ENCODE results near the gene CACNA1F.

Gene CACNA1F

DNA sequence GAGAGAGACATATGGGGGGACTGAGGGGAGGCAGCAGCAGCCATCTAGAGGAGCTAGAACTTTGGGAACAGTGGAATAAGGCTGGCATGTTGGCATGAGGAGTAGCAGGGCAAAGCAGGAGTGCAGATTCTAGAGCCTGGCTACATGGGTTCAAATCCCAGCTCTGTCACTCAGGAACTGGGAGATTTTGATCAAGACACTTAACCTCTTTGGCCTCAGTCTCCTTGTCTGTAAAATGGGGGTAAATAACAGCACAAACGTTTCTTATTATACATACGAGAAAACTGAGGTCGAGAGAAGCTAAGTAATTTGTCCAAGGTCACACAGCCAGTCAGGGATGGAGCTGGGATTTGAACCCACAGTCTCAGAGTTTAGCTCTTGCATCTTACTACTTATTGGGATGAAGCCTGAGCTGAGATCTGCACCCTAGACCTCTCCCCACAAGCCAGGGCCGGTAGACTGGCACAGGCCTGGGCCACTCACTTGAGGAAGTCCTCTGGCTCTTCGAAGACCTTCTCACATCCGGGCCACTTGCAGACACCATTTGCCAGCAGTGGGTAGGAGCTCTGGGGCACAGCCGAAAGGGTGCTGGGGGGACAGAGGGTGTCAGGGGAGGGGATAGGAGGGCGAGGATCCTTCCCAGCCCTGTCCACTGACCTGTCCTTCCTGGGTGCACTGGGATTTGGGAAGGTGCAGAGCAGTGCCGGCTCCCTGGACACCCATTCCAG is 23.3 kb upstream of the CACNA1F start:
- H3K4me1 ChIP-seq (ENCODE audit: control insufficient read depth, low read depth, low read length): no peaks in the 10 kb centered on the region

DNA sequence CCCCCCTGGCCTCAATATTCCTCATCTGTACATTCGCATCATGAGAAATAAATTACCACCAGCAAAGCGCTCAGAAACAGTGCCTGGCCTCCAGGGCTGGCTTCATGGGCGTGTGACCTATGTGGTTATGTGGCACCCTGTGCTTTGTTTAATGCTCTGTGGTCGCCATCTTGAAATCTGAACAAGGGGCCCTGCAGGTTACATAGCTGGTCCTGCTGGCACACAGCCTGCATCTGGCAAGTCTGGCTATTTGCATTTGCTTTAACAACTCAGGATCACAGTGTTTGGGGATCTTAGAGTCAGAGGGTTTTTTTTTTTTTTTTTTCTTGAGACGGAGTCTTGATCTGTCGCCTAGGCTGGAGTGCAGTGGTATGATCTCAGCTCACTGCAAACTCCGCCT is 21.5 kb upstream of the CACNA1F start:
- Histone ChIP-seq H3K9me3 (ENCODE audit: control insufficient read depth, low read depth, low read length) (peaks cover 5% of the 10 kb centered on the region), H3K9ac (ENCODE audit: low read length) (no peak overlapping the region), H3K36me3 (ENCODE audit: control insufficient read depth, low read depth, low read length) (no peaks in the 10 kb centered on the region), H3K4me3 (ENCODE audit: low read length) (no peak overlapping the region), H3K4me1 (ENCODE audit: control insufficient read depth, low read depth, low read length) (no peaks in the 10 kb centered on the region), H3K27ac (ENCODE audit: low read length) (no peak overlapping the region), H3K27me3 (ENCODE audit: control insufficient read depth, insufficient read depth, low read length) (no peaks in the 10 kb centered on the region)

More for the DNA sequence above, 23.3 kb upstream of the CACNA1F start:
- H3K9ac ChIP-seq (ENCODE audit: low read length): no peak overlapping the region
- no peaks in the 10 kb centered on the region for H3K27me3 ChIP-seq (ENCODE audit: control insufficient read depth, insufficient read depth, low read length)
- no peak overlapping the region for H3K4me3 ChIP-seq (ENCODE audit: low read length)
- H3K36me3 ChIP-seq (ENCODE audit: control insufficient read depth, low read depth, low read length): no peaks in the 10 kb centered on the region
- H3K9me3 ChIP-seq (ENCODE audit: control insufficient read depth, low read depth, low read length): peaks cover 9% of the 10 kb centered on the region
- H3K27ac ChIP-seq (ENCODE audit: low read length): no peak overlapping the region

DNA sequence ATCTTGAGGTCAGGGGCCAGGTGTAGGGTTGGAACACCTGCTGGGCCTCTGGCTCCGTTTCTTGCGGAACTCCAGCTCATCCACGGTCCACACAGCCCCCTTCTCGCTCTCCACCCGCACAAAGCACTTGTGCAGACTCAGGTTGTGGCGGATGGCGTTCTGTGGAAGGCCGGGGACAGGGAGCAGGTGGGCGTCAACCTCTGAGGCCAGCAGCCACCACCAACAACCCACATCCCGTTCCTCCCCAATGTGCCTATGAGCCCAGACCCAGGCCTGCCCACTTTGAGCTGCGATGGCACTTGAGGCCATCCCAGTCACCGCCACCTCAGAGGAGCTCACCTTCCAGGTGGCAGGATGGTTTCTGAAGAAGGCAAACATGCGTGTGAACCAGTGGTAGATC is 18.2 kb upstream of the CACNA1F start:
- Histone ChIP-seq H3K4me3 (ENCODE audit: low read length) (no peak overlapping the region), H3K9ac (ENCODE audit: low read length) (no peak overlapping the region), H3K9me3 (ENCODE audit: control insufficient read depth, low read depth, low read length) (peaks cover 5% of the 10 kb centered on the region), H3K4me1 (ENCODE audit: control insufficient read depth, low read depth, low read length) (no peaks in the 10 kb centered on the region), H3K36me3 (ENCODE audit: control insufficient read depth, low read depth, low read length) (no peaks in the 10 kb centered on the region), H3K27me3 (ENCODE audit: control insufficient read depth, insufficient read depth, low read length) (no peaks in the 10 kb centered on the region), H3K27ac (ENCODE audit: low read length) (no peak overlapping the region)

DNA sequence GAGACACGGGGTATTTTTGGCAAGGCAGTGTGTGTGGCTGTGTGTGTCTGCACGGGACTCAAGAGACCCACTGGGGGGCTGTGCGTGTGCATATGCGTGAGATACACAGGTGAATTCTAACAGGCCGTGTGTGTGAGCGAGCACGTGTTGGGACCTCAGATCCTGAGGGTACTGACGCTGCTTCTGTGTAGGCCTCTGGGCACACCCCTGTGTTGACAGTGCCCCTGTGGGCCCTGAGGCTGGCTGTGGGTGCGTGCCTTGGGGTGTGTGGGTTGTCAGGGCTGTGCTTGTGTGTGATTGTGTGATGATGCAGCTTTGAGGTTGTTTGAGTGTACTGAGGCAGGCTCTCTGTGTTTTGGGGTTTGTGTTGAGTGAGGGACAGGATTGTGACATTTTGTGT is 17.4 kb upstream of the CACNA1F start:
- H3K9me3 ChIP-seq (ENCODE audit: control insufficient read depth, low read depth, low read length): peaks cover 5% of the 10 kb centered on the region
- no peak overlapping the region for H3K27ac ChIP-seq (ENCODE audit: low read length)
- H3K36me3 ChIP-seq (ENCODE audit: control insufficient read depth, low read depth, low read length): no peaks in the 10 kb centered on the region
- H3K4me3 ChIP-seq (ENCODE audit: low read length): no peak overlapping the region
- no peak overlapping the region for H3K9ac ChIP-seq (ENCODE audit: low read length)
- H3K27me3 ChIP-seq (ENCODE audit: control insufficient read depth, insufficient read depth, low read length): no peaks in the 10 kb centered on the region
- no peaks in the 10 kb centered on the region for H3K4me1 ChIP-seq (ENCODE audit: control insufficient read depth, low read depth, low read length)

DNA sequence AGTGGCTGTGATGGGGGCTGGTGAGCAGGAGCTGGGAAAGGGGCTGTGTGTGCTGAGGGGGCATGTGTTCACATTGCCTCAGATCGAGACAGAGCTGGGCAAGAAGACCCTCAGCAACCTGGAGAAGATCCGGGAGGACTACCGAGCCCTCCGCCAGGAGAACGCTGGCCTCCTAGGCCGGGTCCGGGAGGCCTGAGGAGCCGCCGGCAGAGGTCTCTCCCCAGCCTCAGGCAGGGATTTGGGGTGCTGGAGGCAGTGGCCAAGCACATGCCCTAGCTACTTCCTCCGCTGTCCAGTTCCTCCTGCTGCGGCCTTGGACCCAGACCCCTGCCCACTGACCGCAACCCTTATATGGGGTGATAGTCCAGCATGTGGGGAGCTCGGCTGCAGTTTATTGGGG is 16.9 kb upstream of the CACNA1F start:
- H3K36me3 ChIP-seq (ENCODE audit: control insufficient read depth, low read depth, low read length): peaks cover under 1% of the 10 kb centered on the region
- no peak overlapping the region for H3K4me3 ChIP-seq (ENCODE audit: low read length)
- no peak overlapping the region for H3K9ac ChIP-seq (ENCODE audit: low read length)
- no peak overlapping the region for H3K27ac ChIP-seq (ENCODE audit: low read length)
- no peaks in the 10 kb centered on the region for H3K27me3 ChIP-seq (ENCODE audit: control insufficient read depth, insufficient read depth, low read length)
- H3K9me3 ChIP-seq (ENCODE audit: control insufficient read depth, low read depth, low read length): peaks cover 5% of the 10 kb centered on the region
- H3K4me1 ChIP-seq (ENCODE audit: control insufficient read depth, low read depth, low read length): no peaks in the 10 kb centered on the region

DNA sequence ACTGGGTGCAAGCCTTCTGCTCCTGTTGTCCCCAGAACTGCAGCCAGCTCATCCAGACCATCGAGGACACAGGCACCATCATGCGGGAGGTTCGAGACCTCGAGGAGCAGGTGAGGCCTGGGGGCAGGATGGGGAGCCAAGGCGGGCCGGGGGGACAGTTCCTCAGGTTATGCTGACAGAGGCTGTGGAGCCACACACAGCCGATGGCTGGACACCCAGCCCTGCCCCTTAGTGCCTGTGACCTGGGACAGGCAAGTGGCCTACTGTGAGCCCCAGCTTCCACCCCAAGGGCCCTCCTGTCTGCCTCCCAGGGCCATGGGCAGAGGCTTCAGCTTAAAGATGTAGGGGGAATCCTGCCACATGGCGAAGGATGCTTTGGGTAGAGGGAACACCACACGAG is 16.5 kb upstream of the CACNA1F start:
- H3K36me3 ChIP-seq (ENCODE audit: control insufficient read depth, low read depth, low read length): peaks cover 4% of the 10 kb centered on the region

DNA sequence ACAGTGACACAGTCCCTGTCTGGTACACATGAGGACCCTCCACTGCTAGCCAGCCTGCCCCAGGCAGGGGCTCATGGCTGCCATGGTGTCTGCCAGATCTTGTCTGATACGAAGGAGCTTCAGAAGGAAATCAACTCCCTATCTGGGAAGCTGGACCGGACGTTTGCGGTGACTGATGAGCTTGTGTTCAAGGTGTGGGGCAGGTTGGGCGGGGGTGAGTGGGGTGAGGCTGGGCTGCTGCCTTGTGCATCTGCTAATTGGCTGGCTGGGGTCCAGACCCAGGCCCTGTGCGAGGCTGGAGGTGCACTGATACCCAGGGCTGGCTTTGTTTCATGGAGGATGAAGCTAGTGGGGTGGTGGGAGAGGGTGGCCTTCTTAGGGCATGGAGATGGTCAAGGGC is 15.9 kb upstream of the CACNA1F start:
- Histone ChIP-seq H3K4me3 (ENCODE audit: low read length) (no peak overlapping the region), H3K27ac (ENCODE audit: low read length) (no peak overlapping the region), H3K9ac (ENCODE audit: low read length) (no peak overlapping the region), H3K9me3 (ENCODE audit: control insufficient read depth, low read depth, low read length) (peaks cover 5% of the 10 kb centered on the region), H3K36me3 (ENCODE audit: control insufficient read depth, low read depth, low read length) (peaks cover 4% of the 10 kb centered on the region), H3K27me3 (ENCODE audit: control insufficient read depth, insufficient read depth, low read length) (no peaks in the 10 kb centered on the region), H3K4me1 (ENCODE audit: control insufficient read depth, low read depth, low read length) (no peaks in the 10 kb centered on the region)

More for the DNA sequence above, 16.5 kb upstream of the CACNA1F start:
- Histone ChIP-seq H3K27ac (ENCODE audit: low read length) (no peak overlapping the region), H3K27me3 (ENCODE audit: control insufficient read depth, insufficient read depth, low read length) (no peaks in the 10 kb centered on the region), H3K4me3 (ENCODE audit: low read length) (no peak overlapping the region), H3K4me1 (ENCODE audit: control insufficient read depth, low read depth, low read length) (no peaks in the 10 kb centered on the region), H3K9me3 (ENCODE audit: control insufficient read depth, low read depth, low read length) (peaks cover 5% of the 10 kb centered on the region), H3K9ac (ENCODE audit: low read length) (no peak overlapping the region)

DNA sequence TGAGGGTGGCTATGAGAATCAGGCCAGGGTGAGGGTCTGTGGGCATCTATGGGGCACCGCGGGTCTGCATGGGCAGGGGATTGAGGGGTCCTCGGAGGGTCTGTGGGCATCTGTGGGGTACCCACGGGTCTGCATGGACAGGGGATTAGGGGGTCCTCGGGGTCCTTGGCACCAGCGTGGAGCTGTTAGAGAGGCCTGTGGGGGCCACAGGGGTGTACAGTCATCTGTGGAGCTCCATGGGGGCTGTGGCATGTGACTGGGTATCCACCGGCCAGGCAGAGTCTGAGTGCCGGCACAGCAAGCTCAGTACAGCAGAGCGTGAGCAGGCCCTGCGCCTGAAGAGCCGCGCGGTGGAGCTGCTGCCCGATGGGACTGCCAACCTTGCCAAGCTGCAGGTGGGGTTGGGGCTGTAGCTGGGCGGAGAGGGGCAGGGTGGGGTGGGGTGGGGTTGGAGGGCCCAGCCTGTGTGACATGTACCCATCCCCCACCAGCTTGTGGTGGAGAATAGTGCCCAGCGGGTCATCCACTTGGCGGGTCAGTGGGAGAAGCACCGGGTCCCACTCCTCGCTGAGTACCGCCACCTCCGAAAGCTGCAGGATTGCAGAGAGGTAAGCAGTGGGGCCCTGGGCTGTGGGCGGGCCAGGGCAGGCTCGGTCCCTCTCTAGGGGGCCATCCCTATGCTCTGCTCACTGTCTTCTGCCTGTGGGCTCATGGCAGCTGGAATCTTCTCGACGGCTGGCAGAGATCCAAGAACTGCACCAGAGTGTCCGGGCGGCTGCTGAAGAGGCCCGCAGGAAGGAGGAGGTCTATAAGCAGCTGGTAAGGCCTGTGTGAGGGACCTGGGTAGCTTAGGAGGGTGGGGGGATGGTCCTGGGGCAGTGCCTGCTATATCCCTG is 15.0 kb upstream of the CACNA1F start:
- Histone ChIP-seq H3K36me3 (ENCODE audit: control insufficient read depth, low read depth, low read length) (peaks cover 4% of the 10 kb centered on the region), H3K9me3 (ENCODE audit: control insufficient read depth, low read depth, low read length) (peaks cover 5% of the 10 kb centered on the region), H3K27ac (ENCODE audit: low read length) (no peak overlapping the region)

DNA sequence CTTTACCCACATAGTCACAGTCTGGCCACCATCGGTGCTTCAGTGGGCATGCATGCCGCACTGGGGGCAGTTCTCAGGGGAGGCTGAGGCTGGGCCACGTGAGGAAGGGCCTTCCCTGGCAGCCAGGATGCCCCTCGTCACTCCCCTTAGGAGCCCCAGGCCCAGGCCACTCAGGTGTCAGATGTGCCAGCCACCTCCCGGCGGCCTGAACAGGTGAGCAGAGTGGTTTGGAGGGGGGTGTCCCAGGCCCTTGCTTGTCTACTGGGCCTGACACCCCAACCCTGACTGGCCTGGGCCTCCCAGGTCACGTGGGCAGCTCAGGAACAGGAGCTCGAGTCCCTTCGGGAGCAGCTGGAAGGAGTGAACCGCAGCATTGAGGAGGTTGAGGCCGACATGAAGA is 14.2 kb upstream of the CACNA1F start:
- Histone ChIP-seq H3K4me3 (ENCODE audit: low read length) (no peak overlapping the region), H3K27me3 (ENCODE audit: control insufficient read depth, insufficient read depth, low read length) (no peaks in the 10 kb centered on the region), H3K9me3 (ENCODE audit: control insufficient read depth, low read depth, low read length) (peaks cover 7% of the 10 kb centered on the region)

More for the DNA sequence above, 15.0 kb upstream of the CACNA1F start:
- Histone ChIP-seq H3K4me3 (ENCODE audit: low read length) (no peak overlapping the region), H3K9ac (ENCODE audit: low read length) (no peak overlapping the region), H3K4me1 (ENCODE audit: control insufficient read depth, low read depth, low read length) (no peaks in the 10 kb centered on the region), H3K27me3 (ENCODE audit: control insufficient read depth, insufficient read depth, low read length) (no peaks in the 10 kb centered on the region)

DNA sequence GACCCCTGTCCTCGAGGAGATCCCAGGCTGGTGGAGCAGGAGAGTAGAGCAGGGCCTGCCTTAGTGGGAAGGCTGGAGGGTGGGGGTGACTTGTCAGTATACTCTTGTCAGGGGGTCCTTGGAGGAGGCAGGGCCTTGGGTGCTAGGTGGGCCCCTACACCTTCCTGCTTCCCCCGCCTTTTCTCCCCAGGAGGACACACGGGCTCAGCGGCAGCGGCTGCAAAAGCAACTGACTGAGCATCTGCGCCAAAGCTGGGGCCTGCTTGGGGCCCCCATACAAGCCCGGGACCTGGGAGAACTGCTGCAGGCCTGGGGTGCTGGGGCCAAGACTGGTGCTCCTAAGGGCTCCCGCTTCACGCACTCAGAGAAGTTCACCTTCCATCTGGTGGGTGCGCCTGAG is 13.4 kb upstream of the CACNA1F start:
- H3K4me3 ChIP-seq (ENCODE audit: low read length): no peak overlapping the region
- no peak overlapping the region for H3K9ac ChIP-seq (ENCODE audit: low read length)
- H3K36me3 ChIP-seq (ENCODE audit: control insufficient read depth, low read depth, low read length): peaks cover 4% of the 10 kb centered on the region
- H3K27me3 ChIP-seq (ENCODE audit: control insufficient read depth, insufficient read depth, low read length): no peaks in the 10 kb centered on the region
- no peaks in the 10 kb centered on the region for H3K4me1 ChIP-seq (ENCODE audit: control insufficient read depth, low read depth, low read length)
- H3K27ac ChIP-seq (ENCODE audit: low read length): no peak overlapping the region
- H3K9me3 ChIP-seq (ENCODE audit: control insufficient read depth, low read depth, low read length): peaks cover 4% of the 10 kb centered on the region

More for the DNA sequence above, 14.2 kb upstream of the CACNA1F start:
- H3K9ac ChIP-seq (ENCODE audit: low read length): no peak overlapping the region
- peaks cover 4% of the 10 kb centered on the region for H3K36me3 ChIP-seq (ENCODE audit: control insufficient read depth, low read depth, low read length)
- H3K4me1 ChIP-seq (ENCODE audit: control insufficient read depth, low read depth, low read length): no peaks in the 10 kb centered on the region
- no peak overlapping the region for H3K27ac ChIP-seq (ENCODE audit: low read length)

DNA sequence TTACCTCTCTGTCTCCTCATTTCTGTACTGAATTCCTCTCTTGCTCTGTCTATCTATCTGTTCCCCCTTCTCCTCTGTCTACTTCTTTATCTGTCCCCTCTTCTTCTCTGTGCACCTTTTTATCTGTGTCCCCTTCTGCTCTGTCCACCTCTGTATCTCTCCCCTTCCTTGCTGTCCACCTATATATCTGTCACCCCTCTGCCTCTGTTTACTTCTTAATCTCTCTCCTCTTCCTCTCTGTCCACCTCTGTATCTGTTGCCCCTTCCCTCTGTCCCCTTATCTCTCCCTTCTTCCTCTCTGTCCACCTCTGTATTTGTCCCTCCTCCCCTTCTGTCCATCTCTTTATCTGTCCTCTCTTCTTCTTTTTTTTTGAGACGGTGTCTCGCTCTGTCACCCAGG is 11.1 kb upstream of the CACNA1F start:
- Histone ChIP-seq H3K9me3 (ENCODE audit: control insufficient read depth, low read depth, low read length) (peaks cover 4% of the 10 kb centered on the region), H3K4me1 (ENCODE audit: control insufficient read depth, low read depth, low read length) (no peaks in the 10 kb centered on the region), H3K9ac (ENCODE audit: low read length) (no peak overlapping the region), H3K36me3 (ENCODE audit: control insufficient read depth, low read depth, low read length) (peaks cover 4% of the 10 kb centered on the region), H3K27ac (ENCODE audit: low read length) (no peak overlapping the region), H3K4me3 (ENCODE audit: low read length) (no peak overlapping the region), H3K27me3 (ENCODE audit: control insufficient read depth, insufficient read depth, low read length) (no peaks in the 10 kb centered on the region)

All from iPS-18a (cell line).